Stimulated activated CD4-positive, alpha-beta T cell treated with anti-CD3 and anti-CD28 coated beads, Interleukin-1b, Interleukin-23, amount 100 ng/mL, for 1 hour (primary cell): ENCODE measurements around the gene IL10RA.

ENCODE experiments used
- DNase-seq, 2 donors: peaks; one replicate each; pipeline ENCODE4 v3.0.0-alpha.2; 2020; ENCODE audit warnings: low read depth in 2 of 2

Gene IL10RA

GRCh38 chr11:117992136-117992535, 5.9 kb downstream of the IL10RA start:
- no peak for DNase-seq

- no peak for DNase-seq
These were observed 6.4 kb downstream of the IL10RA start for GRCh38 chr11:117992620-117993019.

- DNase-seq: no peak
These were observed 8.0 kb downstream of the IL10RA start for GRCh38 chr11:117993988-117994745.

- no peak for DNase-seq
These were observed 9.3 kb downstream of the IL10RA start for GRCh38 chr11:117995472-117995871.

GRCh38 chr11:117996058-117996457, 9.9 kb downstream of the IL10RA start:
- DNase-seq: no peak

GRCh38 chr11:117997406-117997805, 11.2 kb downstream of the IL10RA start:
- DNase-seq: no peak

GRCh38 chr11:117997823-117998579, 11.8 kb downstream of the IL10RA start:
- no peak for DNase-seq

- DNase-seq: no peak
These were observed 12.6 kb downstream of the IL10RA start for GRCh38 chr11:117998664-117999353.

GRCh38 chr11:117999354-117999993, 13.3 kb downstream of the IL10RA start:
- no peak for DNase-seq

GRCh38 chr11:118000067-118000849, 14.1 kb downstream of the IL10RA start:
- DNase-seq: no peak

- no peak for DNase-seq
These were observed 14.6 kb downstream of the IL10RA start for GRCh38 chr11:118000850-118001228.

GRCh38 chr11:118001494-118001971, 15.3 kb downstream of the IL10RA start:
- no peak for DNase-seq

- no peak for DNase-seq
These were observed 15.9 kb downstream of the IL10RA start for GRCh38 chr11:118002010-118002540.

- no peak for DNase-seq
These were observed 16.6 kb downstream of the IL10RA start for GRCh38 chr11:118002541-118003423.

- no peak for DNase-seq
These were observed 17.3 kb downstream of the IL10RA start for GRCh38 chr11:118003456-118003855.

- DNase-seq: no peak
These were observed 18.5 kb downstream of the IL10RA start for GRCh38 chr11:118004543-118005223.

- no peak for DNase-seq
These were observed 19.3 kb downstream of the IL10RA start for GRCh38 chr11:118005224-118006152.

GRCh38 chr11:118006153-118006534, 19.9 kb downstream of the IL10RA start:
- DNase-seq: no peak
